IMR-90 (cell line): ENCODE results near the gene RPS19BP1. TPM values are rescaled to one million over a fixed set of nuclear protein-coding genes. Genes with fewer than 3 reads are reported as not detected.

Experiments used
- ATAC-seq: fragments of 200-7000 bp; cut with Tn5 transposase; 2 replicates; pipeline ENCODE4 v1.9.1; 2020; ENCODE audit warnings: low read depth, mild to moderate bottlenecking, moderate library complexity
- BruUV-seq: library from RNA; stranded (reverse); fragments of 400-500 nt; replicated peaks from 2 replicates; lab custom pipeline; 2021; lab: Mats Ljungman, UMichigan
- CTCF ChIA-PET: fragments of 300-600 bp; formaldehyde crosslinking; extraction: SDS; loops from one replicate; lab custom pipeline; 2021; ENCODE audit warnings: antibody characterized with exemption; lab: Yijun Ruan, JAX
- POLR2A ChIA-PET: fragments of 300-600 bp; sonication (Branson Sonifier 250); formaldehyde crosslinking; loops from one replicate; lab custom pipeline; 2022; ENCODE audit warnings: antibody characterized with exemption; ENCODE audit not compliant: unreplicated experiment; lab: Charles Lee
- DNase-seq: peaks from one replicate; pipeline ENCODE4 v3.0.0; 2013
- H2AFZ ChIP-seq: replicated peaks from 2 replicates; pipeline ENCODE3; 2013; ENCODE audit warnings: low read length, mild to moderate bottlenecking; ENCODE audit not compliant: poor library complexity
- H2AK5ac ChIP-seq: 2 replicates; pipeline ENCODE4 v1.6.1; 2013; ENCODE audit warnings: low read depth, low read length, inconsistent platforms
- H2AK9ac ChIP-seq: replicated peaks from 2 replicates; pipeline ENCODE3; 2013; ENCODE audit warnings: mild to moderate bottlenecking, low read depth, low read length, moderate library complexity; ENCODE audit not compliant: poor library complexity
- H2BK120ac ChIP-seq: 2 replicates; pipeline ENCODE4 v1.6.1; 2013; ENCODE audit warnings: low read depth, low read length, inconsistent platforms
- H2BK15ac ChIP-seq: 3 replicates; pipeline ENCODE4 v1.6.1; 2013; ENCODE audit warnings: low read depth, low read length, inconsistent platforms
- H2BK20ac ChIP-seq: 2 replicates; pipeline ENCODE4 v1.6.1; 2013; ENCODE audit warnings: low read depth, mild to moderate bottlenecking, inconsistent platforms, low read length, moderate library complexity
- H2BK5ac ChIP-seq: 2 replicates; pipeline ENCODE4 v1.6.1; 2013; ENCODE audit warnings: mild to moderate bottlenecking, low read depth, low read length, inconsistent platforms; ENCODE audit not compliant: poor library complexity, severe bottlenecking
- H3K14ac ChIP-seq: replicated peaks from 2 replicates; pipeline ENCODE4 v1.6.1; 2013; ENCODE audit warnings: low read depth, low read length, inconsistent platforms
- H3K18ac ChIP-seq: 2 replicates; pipeline ENCODE4 v1.6.1; 2013; ENCODE audit warnings: low read depth, low read length, control low read depth
- H3K23ac ChIP-seq: 2 replicates; pipeline ENCODE4 v1.6.1; 2013; ENCODE audit warnings: low read depth, low read length, inconsistent platforms
- H3K27ac ChIP-seq: 2 replicates; pipeline ENCODE4 v1.5.1; 2013; ENCODE audit warnings: mild to moderate bottlenecking, control low read depth, low read length; ENCODE audit not compliant: insufficient read depth
- H3K27me3 ChIP-seq: 2 replicates; pipeline ENCODE4 v1.6.1; 2013; ENCODE audit warnings: low read length; ENCODE audit not compliant: control insufficient read depth, insufficient read depth
- H3K36me3 ChIP-seq: 2 replicates; pipeline ENCODE4 v1.6.1; 2013; ENCODE audit warnings: low read length, mixed read lengths; ENCODE audit not compliant: control insufficient read depth, insufficient read depth
- H3K4ac ChIP-seq: 2 replicates; pipeline ENCODE4 v1.6.1; 2013; ENCODE audit warnings: low read depth, low read length, inconsistent platforms
- H3K4me1 ChIP-seq: 2 replicates; pipeline ENCODE4 v1.6.1; 2013; ENCODE audit warnings: low read length, mixed read lengths; ENCODE audit not compliant: control insufficient read depth, insufficient read depth
- H3K4me2 ChIP-seq: 2 replicates; pipeline ENCODE4 v1.6.1; 2013; ENCODE audit warnings: low read depth, mild to moderate bottlenecking, control low read depth, low read length, moderate library complexity
- H3K4me3 ChIP-seq: 2 replicates; pipeline ENCODE4 v1.5.1; 2013; ENCODE audit warnings: low read depth, mild to moderate bottlenecking, control low read depth, low read length, moderate library complexity; ENCODE audit not compliant: insufficient read depth
- H3K56ac ChIP-seq: 2 replicates; pipeline ENCODE4 v1.6.1; 2013; ENCODE audit warnings: low read length, inconsistent platforms; ENCODE audit not compliant: insufficient read depth; ENCODE audit errors: extremely low read depth
- H3K79me1 ChIP-seq, 2 experiments: 2 replicates each; pipeline ENCODE4 v1.6.1; 2013; ENCODE audit warnings: low read length in 2 of 2, inconsistent platforms in 1 of 2, low read depth in 1 of 2
- H3K9ac ChIP-seq: 2 replicates; pipeline ENCODE4 v1.6.1; 2013; ENCODE audit warnings: low read depth, low read length, control low read depth
- H3K9me1 ChIP-seq: 2 replicates; pipeline ENCODE4 v1.6.1; 2013; ENCODE audit warnings: low read length, inconsistent platforms; ENCODE audit not compliant: insufficient read depth
- H3K9me3 ChIP-seq: 2 replicates; pipeline ENCODE4 v1.6.1; 2013; ENCODE audit warnings: low read length; ENCODE audit not compliant: control insufficient read depth, insufficient read depth
- H4K20me1 ChIP-seq: 2 replicates; pipeline ENCODE4 v1.6.1; 2013; ENCODE audit warnings: low read length, inconsistent platforms; ENCODE audit not compliant: insufficient read depth
- H4K5ac ChIP-seq: 2 replicates; pipeline ENCODE4 v1.6.1; 2013; ENCODE audit warnings: mild to moderate bottlenecking, low read depth, low read length, control low read depth
- H4K8ac ChIP-seq, 2 experiments: 2 replicates each; pipeline ENCODE4 v1.6.1; 2013; ENCODE audit warnings: low read depth in 2 of 2, low read length in 2 of 2, control low read depth in 1 of 2, inconsistent platforms in 1 of 2
- H4K91ac ChIP-seq: 2 replicates; pipeline ENCODE4 v1.6.1; 2013; ENCODE audit warnings: low read depth, low read length, inconsistent platforms; ENCODE audit not compliant: insufficient read depth
- BHLHE40 ChIP-seq: fragments of 150-350 bp; IDR thresholded peaks from 2 replicates; pipeline ENCODE4 v1.6.1; 2016; ENCODE audit warnings: mild to moderate bottlenecking, low read depth, low read length
- CEBPB ChIP-seq: IDR thresholded peaks from 2 replicates; pipeline ENCODE4 v1.6.1; 2012; ENCODE audit warnings: low read depth, low read length, improper control_type of control experiment
- CHD1 ChIP-seq: IDR thresholded peaks from 2 replicates; pipeline ENCODE4 v1.6.1; 2012; ENCODE audit warnings: low read depth, low read length, improper control_type of control experiment
- CTCF ChIP-seq: conservative IDR thresholded peaks from 2 replicates; pipeline ENCODE4 v1.5.1; 2012; ENCODE audit warnings: mild to moderate bottlenecking, low read depth, low read length, improper control_type of control experiment
- ELK1 ChIP-seq: fragments of 150-350 bp; IDR thresholded peaks from 2 replicates; pipeline ENCODE4 v1.6.1; 2016; ENCODE audit warnings: low read depth, mild to moderate bottlenecking, low read length, moderate library complexity, borderline replicate concordance
- FOS ChIP-seq: fragments of 150-350 bp; IDR thresholded peaks from 2 replicates; pipeline ENCODE4 v1.6.1; 2016; ENCODE audit warnings: low read depth, low read length
- MAZ ChIP-seq: IDR thresholded peaks from 2 replicates; pipeline ENCODE4 v1.6.1; 2012; ENCODE audit warnings: low read depth, mild to moderate bottlenecking, low read length, improper control_type of control experiment, moderate library complexity, borderline replicate concordance
- MXI1 ChIP-seq: IDR thresholded peaks from 2 replicates; pipeline ENCODE4 v1.6.1; 2012; ENCODE audit warnings: low read depth, mild to moderate bottlenecking, low read length, moderate library complexity, borderline replicate concordance
- NFE2L2 ChIP-seq: fragments of 150-350 bp; IDR thresholded peaks from 2 replicates; pipeline ENCODE4 v1.6.1; 2016; ENCODE audit warnings: low read depth, mild to moderate bottlenecking, low read length
- POLR2A ChIP-seq: IDR thresholded peaks from 2 replicates; pipeline ENCODE4 v1.6.1; 2012; ENCODE audit warnings: mild to moderate bottlenecking, low read depth, low read length
- RAD21 ChIP-seq: IDR thresholded peaks from 2 replicates; pipeline ENCODE4 v1.6.1; 2012; ENCODE audit warnings: low read length, improper control_type of control experiment
- RCOR1 ChIP-seq: IDR thresholded peaks from 2 replicates; pipeline ENCODE4 v1.6.1; 2012; ENCODE audit warnings: mild to moderate bottlenecking, low read length, improper control_type of control experiment; ENCODE audit not compliant: insufficient replicate concordance
- RFX5 ChIP-seq: IDR thresholded peaks from 2 replicates; pipeline ENCODE4 v1.8.0; 2012; ENCODE audit warnings: low read depth, mild to moderate bottlenecking, low read length, moderate library complexity
- SMC3 ChIP-seq: fragments of 150-350 bp; IDR thresholded peaks from 2 replicates; pipeline ENCODE4 v1.6.1; 2016; ENCODE audit warnings: low read depth, mild to moderate bottlenecking, antibody characterized with exemption, low read length, moderate library complexity
- USF2 ChIP-seq: fragments of 150-350 bp; IDR thresholded peaks from 2 replicates; pipeline ENCODE4 v1.6.1; 2017; ENCODE audit warnings: mild to moderate bottlenecking, antibody characterized with exemption, low read length, low read depth
- WGBS, 2 experiments: methylation state at CpG; one replicate each; pipeline versions ENCODE4 v1.1.5 to v1.1.7; 2013; ENCODE audit warnings: missing lambda C conversion rate in 2 of 2; ENCODE audit not compliant: insufficient read length in 1 of 2; ENCODE audit errors: extremely low coverage in 2 of 2; 5-methylcytosine and 5-hydroxymethylcytosine counted together
- dilution Hi-C: fragments of 300-500 bp; cut with HindIII; formaldehyde crosslinking; loops from one replicate; pipeline ENCODE4 v1.14.3; 2018; ENCODE audit warnings: low sequenced_read_pairs; ENCODE audit not compliant: unreplicated experiment
- in situ Hi-C: fragments of 300-500 bp; cut with MboI; formaldehyde crosslinking; loops from 3 replicates; pipeline ENCODE4 v1.14.3; 2019; ENCODE audit warnings: low sequenced_read_pairs, inconsistent platforms, mixed read lengths
- intact Hi-C: fragments of 100-400 bp; cut with micrococcal nuclease; formaldehyde crosslinking; loops from 2 replicates; pipeline ENCODE4 v1.10.0; 2022
- polyA plus RNA-seq, 3 experiments: library from polyadenylated mRNA; depleted of rRNA; stranded (reverse); fragments of >200 nt; gene quantifications; 2 replicates each; pipeline ENCODE4 v1.2.3, GENCODE V29; 2012; ENCODE audit warnings: low replicate concordance in 1 of 3
- total RNA-seq: library from RNA; depleted of rRNA; stranded (reverse); fragments of >200 nt; gene quantifications from 2 replicates; pipeline ENCODE4 v1.2.3, GENCODE V29; 2012

The RPS19BP1 gene
- total and polyA plus RNA-seq, 2 of the 4 experiments (the other 2 are of a cell fraction): 33.0 to 95.4 TPM

DNA sequence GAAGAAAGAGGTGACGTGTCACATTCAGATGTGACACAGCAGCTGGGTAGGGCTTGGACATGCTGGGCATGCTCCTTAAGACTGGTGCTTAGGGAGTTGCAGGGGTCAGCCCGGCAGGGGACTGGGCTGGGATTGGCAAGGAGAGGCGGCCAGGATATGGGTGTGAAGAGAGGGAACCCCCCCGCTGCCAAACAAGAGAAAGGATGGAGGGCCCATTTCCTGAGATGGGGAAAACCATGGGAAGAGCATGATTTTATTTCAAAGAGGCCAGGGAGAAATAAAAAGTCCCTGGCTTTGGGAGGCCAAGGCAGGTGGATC is 6.9 kb downstream of the RPS19BP1 start:
- Histone ChIP-seq H3K36me3 (peaks cover 42% of the 10 kb centered on the region), H3K18ac (no peak overlapping the region), H3K79me1 (peaks cover 7 to 76% of the 10 kb centered on the region in 2 experiments), H2BK15ac (no peak overlapping the region), H2BK5ac (no peak overlapping the region), H3K4me2 (no peak overlapping the region), H3K9me1 (peaks cover 6% of the 10 kb centered on the region; the same call in 1 of the 2 replicates), H2AFZ (no peak overlapping the region), H2AK9ac (no peak overlapping the region), H3K4me3 (no peak overlapping the region), H3K4me1 (no peaks in the 10 kb centered on the region; the same call in 1 of the 2 replicates), H3K23ac (no peak overlapping the region), H3K56ac (no peak overlapping the region), H4K91ac (no peak overlapping the region), H4K8ac (no peak overlapping the region), H4K5ac (no peak overlapping the region), H3K14ac (no peak overlapping the region), H3K9me3 (no peaks in the 10 kb centered on the region), H2BK20ac (no peak overlapping the region), H3K9ac (no peak overlapping the region), H3K4ac (no peak overlapping the region), H2AK5ac (no peak overlapping the region), H4K20me1 (peaks cover 94% of the 10 kb centered on the region), H3K27me3 (no peaks in the 10 kb centered on the region), H2BK120ac (no peak overlapping the region), H3K27ac (no peak overlapping the region)
- dilution Hi-C loops: no loop called here
- ATAC-seq (no peak), DNase-seq (no peak)
- in situ Hi-C loops: loop anchor here (10.0 kb wide), 1 partner anchor 211 kb away; the partner anchor contains the start of gene RPL3
- no TSS peak for BruUV-seq
- CTCF ChIA-PET: no interaction called here
- intact Hi-C loops: loop anchor here (10.0 kb wide), 1 partner anchor 121 kb away; no protein-coding TSS in a partner anchor
- POLR2A ChIA-PET: interaction anchor here (0.6 kb wide), 1 partner anchor 822 kb away, joined by 4 read pairs; no protein-coding TSS in a partner anchor
- TF ChIP-seq MAZ (no peak), POLR2A (no peak), NFE2L2 (no peak), BHLHE40 (no peak), USF2 (no peak), CEBPB (no peak), ELK1 (no peak), MXI1 (no peak), SMC3 (no peak), CTCF (no peak), RFX5 (no peak), RAD21 (no peak), FOS (no peak), CHD1 (no peak), RCOR1 (no peak)
- 82% methylated on average over 2 of the region's 4 CpGs; no CpG with 5 or more reads in 1 of the 2 experiments for WGBS, 2 experiments
